HG03196 (cell line): ENCODE measurements around the gene RNF126.
"Not testable (repeated sequence)": the region's sequence is repeated elsewhere in the genome, so short reads cannot be mapped to it uniquely, and the experiment has no call there.

Experiments
- ATAC-seq: cut with Tn5 transposase; IDR thresholded peaks from one replicate; pipeline ENCODE4 v1.9.1; 2021; ENCODE audit not compliant: unreplicated experiment

Gene RNF126

GRCh38 chr19:662962-663681, at the start of gene RNF126:
Gene RNF126 (minus strand): TSS chr19:663214. CDS start chr19:663121, 93 bp downstream.
- peak; percentile 49 for ATAC-seq

- no peak for ATAC-seq
Observed at GRCh38 chr19:711254-711653, 48.2 kb upstream of the RNF126 start.

GRCh38 chr19:710767-711166, 47.8 kb upstream of the RNF126 start:
- no peak for ATAC-seq

GRCh38 chr19:709965-710571, 47.1 kb upstream of the RNF126 start:
- ATAC-seq = no peak

GRCh38 chr19:709196-709964, 46.4 kb upstream of the RNF126 start:
- no peak for ATAC-seq

- no peak for ATAC-seq
Observed at GRCh38 chr19:708154-709143, 45.4 kb upstream of the RNF126 start, which contains the start of gene PALM. Gene PALM (plus strand): TSS chr19:708935. CDS start chr19:709147, 212 bp downstream.

- no peak for ATAC-seq
Observed at GRCh38 chr19:704447-704741, 41.4 kb upstream of the RNF126 start.

- ATAC-seq = no peak
Observed at GRCh38 chr19:703651-704446, 40.8 kb upstream of the RNF126 start.

GRCh38 chr19:703329-703650, 40.3 kb upstream of the RNF126 start:
- no peak for ATAC-seq

- not testable (repeated sequence) for ATAC-seq
Observed at GRCh38 chr19:702847-703246, 39.8 kb upstream of the RNF126 start.

- ATAC-seq = not testable (repeated sequence)
Observed at GRCh38 chr19:699885-700284, 36.9 kb upstream of the RNF126 start.

GRCh38 chr19:698529-698928, 35.5 kb upstream of the RNF126 start:
- not testable (repeated sequence) for ATAC-seq

GRCh38 chr19:695352-695949, 32.4 kb upstream of the RNF126 start, which contains the start of gene PRSS57:
Gene PRSS57 (minus strand): TSS chr19:695452. CDS start chr19:695430, 22 bp downstream.
- no peak for ATAC-seq

- ATAC-seq = no peak
Observed at GRCh38 chr19:694481-695351, 31.7 kb upstream of the RNF126 start.

GRCh38 chr19:690203-690602, 27.2 kb upstream of the RNF126 start:
- ATAC-seq = no peak

- no peak for ATAC-seq
Observed at GRCh38 chr19:688992-689391, 26.0 kb upstream of the RNF126 start.

- no peak for ATAC-seq
Observed at GRCh38 chr19:688214-688613, 25.2 kb upstream of the RNF126 start.

GRCh38 chr19:687569-688166, 24.7 kb upstream of the RNF126 start:
- ATAC-seq = no peak
